Breast epithelium (tissue), 3 donors: ENCODE data around the gene MARK3.

Experiments
- POLR2A ChIP-seq: fragments of 450-650 bp; IDR thresholded peaks from one replicate; pipeline ENCODE4 v1.6.1; 2016; ENCODE audit warnings: antibody characterized with exemption, mild to moderate bottlenecking, moderate library complexity
- POLR2AphosphoS5 ChIP-seq, 3 donors: sonication (generic); formaldehyde crosslinking; IDR thresholded peaks; one replicate each; pipeline ENCODE4 v1.6.1; 2017; ENCODE audit warnings: antibody characterized with exemption in 3 of 3
- TF ChIP-seq, protein P1 (sequence below), 3 donors: fragments of 450-650 bp; IDR thresholded peaks; one replicate each; pipeline ENCODE4 v1.5.1; 2016 to 2017; ENCODE audit warnings: antibody characterized with exemption in 3 of 3, mild to moderate bottlenecking in 3 of 3, moderate library complexity in 3 of 3

DNA sequence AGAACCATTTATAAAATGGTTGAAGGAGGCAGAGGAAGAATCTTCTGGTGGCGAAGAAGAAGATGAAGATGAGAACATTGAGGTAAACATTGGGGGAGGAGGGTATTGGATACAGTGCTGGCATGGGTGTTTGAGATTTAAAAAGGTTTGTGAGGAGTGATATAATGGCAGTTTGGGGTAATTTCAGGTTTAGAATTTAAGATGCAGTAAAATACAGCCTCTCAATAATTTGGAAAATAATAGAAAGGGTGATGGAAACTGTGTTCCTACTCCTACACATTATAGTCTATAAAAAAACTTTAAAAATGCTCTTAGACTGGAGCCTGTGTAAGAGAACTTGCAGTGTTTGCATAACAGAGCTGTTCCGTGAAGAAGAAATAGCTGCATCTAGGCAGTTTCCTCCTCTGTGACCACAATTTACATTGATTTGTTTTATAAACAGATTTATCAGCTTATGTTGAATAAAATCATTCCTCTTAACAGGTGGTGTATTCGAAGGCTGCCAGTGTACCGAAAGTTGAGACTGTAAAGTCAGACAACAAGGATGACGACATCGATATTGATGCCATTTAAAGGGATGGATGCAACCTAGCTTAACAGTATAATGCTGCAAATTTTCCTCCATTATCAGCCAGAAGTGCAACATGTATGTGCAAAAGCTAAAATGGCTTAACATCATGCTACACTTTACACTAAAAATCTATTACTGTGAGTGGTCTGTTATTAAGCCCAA is 44.6 kb upstream of the MARK3 start:
- TF ChIP-seq POLR2A: no peak
- no peak for TF ChIP-seq POLR2AphosphoS5 (IDR thresholded peaks at IDR 0.05)
- TF ChIP-seq, protein P1, sequence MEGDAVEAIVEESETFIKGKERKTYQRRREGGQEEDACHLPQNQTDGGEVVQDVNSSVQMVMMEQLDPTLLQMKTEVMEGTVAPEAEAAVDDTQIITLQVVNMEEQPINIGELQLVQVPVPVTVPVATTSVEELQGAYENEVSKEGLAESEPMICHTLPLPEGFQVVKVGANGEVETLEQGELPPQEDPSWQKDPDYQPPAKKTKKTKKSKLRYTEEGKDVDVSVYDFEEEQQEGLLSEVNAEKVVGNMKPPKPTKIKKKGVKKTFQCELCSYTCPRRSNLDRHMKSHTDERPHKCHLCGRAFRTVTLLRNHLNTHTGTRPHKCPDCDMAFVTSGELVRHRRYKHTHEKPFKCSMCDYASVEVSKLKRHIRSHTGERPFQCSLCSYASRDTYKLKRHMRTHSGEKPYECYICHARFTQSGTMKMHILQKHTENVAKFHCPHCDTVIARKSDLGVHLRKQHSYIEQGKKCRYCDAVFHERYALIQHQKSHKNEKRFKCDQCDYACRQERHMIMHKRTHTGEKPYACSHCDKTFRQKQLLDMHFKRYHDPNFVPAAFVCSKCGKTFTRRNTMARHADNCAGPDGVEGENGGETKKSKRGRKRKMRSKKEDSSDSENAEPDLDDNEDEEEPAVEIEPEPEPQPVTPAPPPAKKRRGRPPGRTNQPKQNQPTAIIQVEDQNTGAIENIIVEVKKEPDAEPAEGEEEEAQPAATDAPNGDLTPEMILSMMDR (IDR thresholded peaks at IDR 0.05): no peak
